Right atrium auricular region (tissue), 2 donors: ENCODE data around the gene RELA. TPM values are rescaled to one million over a fixed set of nuclear protein-coding genes. Genes with fewer than 3 reads are reported as not detected.

Source experiments
- DNase-seq: peaks from one replicate; pipeline ENCODE4 v3.0.0-alpha.2; 2019; ENCODE audit warnings: low spot score
- H3K27ac ChIP-seq, 2 donors: fragments of 200-600 bp; sonication (generic); 1 replicate in 1 of 2; 2 replicates in 1 of 2; pipeline ENCODE4 v1.5.1; 2016 to 2019
- H3K27me3 ChIP-seq, 2 donors: fragments of 200-600 bp; sonication (generic); one replicate each; pipeline versions ENCODE4 v1.5.1 to v1.6.0; 2017 to 2019
- H3K36me3 ChIP-seq: fragments of 200-600 bp; sonication (generic); one replicate; pipeline ENCODE4 v1.5.1; 2016
- H3K4me1 ChIP-seq, 2 donors: fragments of 200-600 bp; sonication (generic); one replicate each; pipeline versions ENCODE4 v1.5.1 to v1.6.0; 2017 to 2019
- H3K4me3 ChIP-seq, 2 donors: fragments of 200-600 bp; sonication (generic); 1 replicate in 1 of 2; 2 replicates in 1 of 2; pipeline ENCODE4 v1.5.1; 2017 to 2019; ENCODE audit warnings: mild to moderate bottlenecking in 1 of 2, moderate library complexity in 1 of 2
- H3K9me3 ChIP-seq, 2 donors: fragments of 200-600 bp; sonication (generic); one replicate each; pipeline ENCODE4 v1.5.1; 2019
- microRNA-seq, 2 donors: library from miRNA; unstranded; fragments of <30 nt; microRNA quantifications; one replicate each; pipeline ENCODE4, GENCODE V29; 2016 to 2017; ENCODE audit warnings: borderline number of aligned reads in 2 of 2, borderline replicate concordance in 1 of 2
- total RNA-seq, 2 donors: library from RNA; depleted of rRNA; stranded (reverse); fragments of >200 nt; gene quantifications; one replicate each; pipeline ENCODE4 v1.1.0, GENCODE V29; 2016
- TF ChIP-seq, protein P1 (sequence below), 2 donors: fragments of 200-600 bp; sonication (generic); IDR thresholded peaks; one replicate each; pipeline ENCODE4 v1.5.1; 2019; ENCODE audit warnings: antibody characterized with exemption in 2 of 2

Gene RELA
- total RNA-seq, 2 donors from 2014 or later = 30.7 to 54.9 TPM

DNA sequence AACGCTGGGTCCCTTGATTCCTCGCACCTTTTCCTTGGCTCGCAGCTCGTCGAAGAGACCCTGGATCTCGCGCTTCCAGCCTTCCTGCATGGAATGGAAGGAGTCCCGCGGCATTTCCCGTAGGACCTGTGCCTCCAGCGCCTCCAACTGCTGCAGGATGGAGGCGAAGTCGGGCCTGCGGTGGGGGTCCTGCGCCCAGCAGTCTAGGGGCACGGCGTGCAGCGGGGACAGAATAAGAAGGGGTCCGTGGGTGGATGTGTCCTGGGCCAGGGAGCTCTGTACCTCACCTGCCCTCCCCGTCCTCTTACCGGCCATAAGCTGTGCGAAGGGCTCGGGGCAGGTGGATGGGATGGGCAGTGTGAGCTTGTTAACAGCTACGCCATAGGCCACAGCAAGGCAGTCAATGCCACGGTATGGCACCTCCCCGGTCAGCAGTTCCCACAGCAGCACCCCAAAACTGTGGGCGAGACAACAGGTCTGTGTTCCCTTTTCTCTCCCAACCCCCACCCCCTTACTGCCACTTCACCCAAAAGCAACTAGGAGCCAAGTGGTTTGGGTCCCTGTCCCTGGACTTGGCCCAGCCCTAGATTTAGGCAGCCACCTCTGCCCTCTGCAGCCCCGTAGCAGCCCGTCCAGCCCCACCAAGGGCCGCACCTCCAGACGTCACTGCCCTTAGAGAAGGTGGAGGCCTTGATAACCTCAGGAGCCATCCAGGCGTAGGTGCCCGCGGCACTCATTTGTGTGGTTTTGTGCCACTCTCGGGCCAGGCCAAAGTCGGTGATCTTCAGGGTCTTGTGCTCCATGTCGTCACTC, 54.9 kb downstream of the RELA start:
- H3K36me3 ChIP-seq = peaks cover 32% of the 10 kb centered on the region
- H3K27me3 ChIP-seq = no peaks in the 10 kb centered on the region
- H3K27ac ChIP-seq = peak overlapping the region in 1 of 2 donors; percentile 80
- H3K4me1 ChIP-seq = peaks cover 0 to 64% of the 10 kb centered on the region in 2 donors
- DNase-seq = no peak
- peak overlapping the region; percentile 7 to 41 for H3K4me3 ChIP-seq
- H3K9me3 ChIP-seq = no peaks in the 10 kb centered on the region
- TF ChIP-seq, protein P1, sequence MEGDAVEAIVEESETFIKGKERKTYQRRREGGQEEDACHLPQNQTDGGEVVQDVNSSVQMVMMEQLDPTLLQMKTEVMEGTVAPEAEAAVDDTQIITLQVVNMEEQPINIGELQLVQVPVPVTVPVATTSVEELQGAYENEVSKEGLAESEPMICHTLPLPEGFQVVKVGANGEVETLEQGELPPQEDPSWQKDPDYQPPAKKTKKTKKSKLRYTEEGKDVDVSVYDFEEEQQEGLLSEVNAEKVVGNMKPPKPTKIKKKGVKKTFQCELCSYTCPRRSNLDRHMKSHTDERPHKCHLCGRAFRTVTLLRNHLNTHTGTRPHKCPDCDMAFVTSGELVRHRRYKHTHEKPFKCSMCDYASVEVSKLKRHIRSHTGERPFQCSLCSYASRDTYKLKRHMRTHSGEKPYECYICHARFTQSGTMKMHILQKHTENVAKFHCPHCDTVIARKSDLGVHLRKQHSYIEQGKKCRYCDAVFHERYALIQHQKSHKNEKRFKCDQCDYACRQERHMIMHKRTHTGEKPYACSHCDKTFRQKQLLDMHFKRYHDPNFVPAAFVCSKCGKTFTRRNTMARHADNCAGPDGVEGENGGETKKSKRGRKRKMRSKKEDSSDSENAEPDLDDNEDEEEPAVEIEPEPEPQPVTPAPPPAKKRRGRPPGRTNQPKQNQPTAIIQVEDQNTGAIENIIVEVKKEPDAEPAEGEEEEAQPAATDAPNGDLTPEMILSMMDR (IDR thresholded peaks at IDR 0.05) = no peak

DNA sequence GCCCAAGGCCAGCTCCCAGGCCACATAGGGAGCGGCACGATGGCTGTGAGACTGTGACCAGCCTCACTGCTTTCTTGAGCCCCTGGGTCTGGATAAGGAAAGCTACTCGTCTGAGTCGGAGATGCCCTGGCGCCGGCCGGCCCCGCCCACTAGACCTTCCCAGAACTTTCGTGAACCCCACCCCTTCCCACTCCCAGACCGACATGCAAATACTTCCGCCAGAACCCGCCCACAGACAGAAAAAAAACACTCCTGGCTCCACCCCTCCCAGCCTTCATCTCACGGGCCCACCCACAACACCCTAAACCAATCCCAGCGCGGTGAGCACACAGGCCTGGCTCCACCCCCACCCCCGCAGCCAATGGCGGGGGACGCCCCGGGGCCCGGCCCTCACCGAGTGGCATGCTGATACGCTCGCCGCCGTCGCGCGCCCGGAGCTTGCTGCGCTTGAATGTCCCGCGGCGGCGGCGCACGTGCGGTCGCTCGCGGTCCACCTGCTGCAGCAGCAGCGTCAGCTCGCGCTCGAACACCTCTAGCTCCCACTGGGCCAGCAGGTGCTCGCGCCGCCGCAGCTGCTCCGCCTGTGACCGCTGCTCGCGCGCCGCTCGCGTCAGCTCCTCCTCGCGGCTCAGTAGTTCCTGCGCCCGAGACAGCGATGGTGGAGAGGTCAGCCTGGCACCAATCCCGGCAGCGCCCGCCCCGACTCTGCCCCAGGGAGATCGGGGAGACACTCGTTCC, 55.7 kb downstream of the RELA start:
- TF ChIP-seq, protein P1 (IDR thresholded peaks at IDR 0.05) = no peak
- Histone ChIP-seq H3K4me1 (peaks cover 0 to 56% of the 10 kb centered on the region in 2 donors), H3K4me3 (peak overlapping the region; percentile 7 to 41), H3K27ac (peak overlapping the region; percentile 78 to 80), H3K36me3 (peaks cover 40% of the 10 kb centered on the region), H3K27me3 (no peaks in the 10 kb centered on the region), H3K9me3 (no peaks in the 10 kb centered on the region)
- peak; percentile 99 for DNase-seq

DNA sequence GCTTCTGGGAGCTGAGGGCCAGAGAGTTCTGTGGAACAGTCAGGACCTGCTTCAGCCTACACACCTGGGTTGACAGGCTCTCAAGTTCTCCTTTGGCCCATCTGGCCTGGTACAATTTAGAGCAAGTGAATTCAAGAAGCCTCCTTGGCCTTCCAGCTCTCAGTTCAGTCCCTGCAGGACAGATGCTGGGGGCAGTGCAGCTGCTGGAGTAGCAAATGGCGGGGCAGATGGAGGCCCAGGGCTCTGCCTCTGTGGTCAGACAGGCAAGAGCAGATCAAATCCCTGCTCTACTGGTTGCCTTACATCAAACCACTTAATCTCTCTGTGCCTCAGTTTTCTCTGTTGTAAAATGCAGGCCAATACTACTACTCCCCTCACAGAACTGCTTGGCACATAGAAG, 58.5 kb downstream of the RELA start:
- H3K27me3 ChIP-seq = no peaks in the 10 kb centered on the region
- TF ChIP-seq, protein P1 (IDR thresholded peaks at IDR 0.05) = no peak
- H3K36me3 ChIP-seq = peaks cover 53% of the 10 kb centered on the region
- H3K4me1 ChIP-seq = peaks cover 0 to 29% of the 10 kb centered on the region in 2 donors
- H3K27ac ChIP-seq = no peak overlapping the region
- H3K9me3 ChIP-seq = no peaks in the 10 kb centered on the region
- no peak overlapping the region for H3K4me3 ChIP-seq
- DNase-seq = no peak

Small RNA genes within 50 kb of the gene (microRNA-seq; reads per million reads assigned to microRNA genes)
- gene MIR4489 (0 reads per million in 2 donors), gene MIR4690 (0 reads per million in 2 donors)

Other genes starting within 250 kb of the RELA start
- gene NEAT1, start 240.1 kb downstream of the RELA start, total RNA-seq = 10 to 100 TPM; 43.7 to 52.5 TPM
- 1,000 to 10,000 TPM; 2,120 to 2,577 TPM for gene MALAT1, start 163.9 kb downstream of the RELA start, total RNA-seq
- gene SCYL1, start 137.8 kb downstream of the RELA start, total RNA-seq = 10 to 100 TPM; 71.8 to 89.7 TPM
- 100 to 1,000 TPM; 114 to 161 TPM for gene LTBP3, start 104.6 kb downstream of the RELA start, total RNA-seq
- 10 to 100 TPM; 36.1 to 50.6 TPM for gene ZNRD2, start 92.4 kb downstream of the RELA start, total RNA-seq
- 10 to 100 TPM; 25.7 to 51.0 TPM for gene FAM89B, start 90.4 kb downstream of the RELA start, total RNA-seq
- gene EHBP1L1, start 86.9 kb downstream of the RELA start, total RNA-seq = 10 to 100 TPM; 20.5 to 85.3 TPM
- under 1 TPM in 1 of 2 donors, not detected in 1; 0.39 TPM for gene KCNK7, start 67.1 kb downstream of the RELA start, total RNA-seq
- gene MAP3K11, start 48.7 kb downstream of the RELA start, total RNA-seq = 10 to 100 TPM; 21.1 to 30.5 TPM
- 10 to 100 TPM; 16.1 to 21.8 TPM for gene PCNX3, start 47.1 kb downstream of the RELA start, total RNA-seq
- gene SIPA1, start 24.8 kb downstream of the RELA start, total RNA-seq = 10 to 100 TPM; 14.5 to 29.6 TPM
- 10 to 100 TPM; 29.7 to 50.1 TPM for gene KAT5, start 49.3 kb upstream of the RELA start, total RNA-seq
- 100 to 1,000 TPM; 105 to 194 TPM for gene RNASEH2C, start 57.9 kb upstream of the RELA start, total RNA-seq
- 10 to 100 TPM in 1 of 2 donors, 1 to 10 TPM in 1; 9.5 to 14.3 TPM for gene AP5B1, start 118.1 kb upstream of the RELA start, total RNA-seq
- not detected for gene OVOL1, start 124.1 kb upstream of the RELA start, total RNA-seq
- under 1 TPM; 0.20 to 0.37 TPM for gene SNX32, start 171.0 kb upstream of the RELA start, total RNA-seq
- 100 to 1,000 TPM; 365 to 493 TPM for gene CFL1, start 195.3 kb upstream of the RELA start, total RNA-seq
- 10 to 100 TPM; 23.4 to 26.3 TPM for gene MUS81, start 197.5 kb upstream of the RELA start, total RNA-seq
- 100 to 1,000 TPM; 117 to 156 TPM for gene EFEMP2, start 209.9 kb upstream of the RELA start, total RNA-seq
- gene CTSW, start 216.9 kb upstream of the RELA start, total RNA-seq = 1 to 10 TPM in 1 of 2 donors, under 1 TPM in 1; 0.39 to 1.1 TPM
- gene FIBP, start 225.6 kb upstream of the RELA start, total RNA-seq = 10 to 100 TPM; 50.9 to 82.8 TPM
- 100 to 1,000 TPM; 115 to 172 TPM for gene CCDC85B, start 227.8 kb upstream of the RELA start, total RNA-seq
- 1 to 10 TPM; 4.9 to 6.8 TPM for gene FOSL1, start 237.5 kb upstream of the RELA start, total RNA-seq